K562 (cell line): ENCODE results near the gene PLXNA2. TPM values are rescaled to one million over a fixed set of nuclear protein-coding genes. Genes with fewer than 3 reads are reported as not detected.

Source experiments
- DPF2 ChIP-seq: fragments of 450-650 bp; IDR thresholded peaks from 2 replicates; pipeline ENCODE4 v1.6.1; 2016
- GABPA ChIP-seq: fragments of 200-800 bp; sonication (Bioruptor generic); conservative IDR thresholded peaks from 2 replicates; pipeline ENCODE4 v1.6.1; 2016; ENCODE audit warnings: low read depth, missing genetic modification characterization, missing compliant biosample characterization
- NR1H2 ChIP-seq: sonication (generic); formaldehyde crosslinking; IDR thresholded peaks from 2 replicates; pipeline ENCODE4 v1.4.0; 2020; ENCODE audit warnings: mild to moderate bottlenecking, missing genetic modification reagents
- NR2C2 ChIP-seq, 2 experiments: fragments of 200-800 bp in 1 of 2; sonication (Bioruptor generic) in 1 of 2; sonication (generic) in 1 of 2; formaldehyde crosslinking in 1 of 2; IDR thresholded peaks; 2 replicates each; pipeline versions ENCODE4 v1.6.1 to v1.8.0; 2016 to 2022; ENCODE audit warnings: mild to moderate bottlenecking in 1 of 2, missing compliant biosample characterization in 1 of 2, missing genetic modification characterization in 1 of 2, missing genetic modification reagents in 1 of 2
- PML ChIP-seq: IDR thresholded peaks from 2 replicates; pipeline ENCODE4 v1.6.1; 2012; ENCODE audit warnings: low read length, inconsistent platforms
- POU5F1 ChIP-seq: fragments of 150-350 bp; IDR thresholded peaks from 2 replicates; pipeline ENCODE4 v1.6.1; 2014; ENCODE audit warnings: borderline replicate concordance, low read length, low read depth, mild to moderate bottlenecking; ENCODE audit not compliant: partially characterized antibody
- SMAD2 ChIP-seq: fragments of 150-350 bp; IDR thresholded peaks from 2 replicates; pipeline ENCODE4 v1.6.1; 2014; ENCODE audit warnings: low read depth, mild to moderate bottlenecking, low read length
- XRCC4 ChIP-seq: IDR thresholded peaks from one replicate; pipeline ENCODE4 v1.6.1; 2011; ENCODE audit not compliant: insufficient read depth, insufficient read length; ENCODE audit errors: extremely low read depth
- ZNF134 ChIP-seq: fragments of 250-450 bp; sonication (Bioruptor Pico); conservative IDR thresholded peaks from 2 replicates; pipeline ENCODE4 v1.4.0; 2020
- ZNF239 ChIP-seq: fragments of 250-450 bp; sonication (Bioruptor Pico); IDR thresholded peaks from 2 replicates; pipeline ENCODE4 v1.4.0; 2020; ENCODE audit warnings: mild to moderate bottlenecking
- ZNF668 ChIP-seq: fragments of 250-450 bp; sonication (Bioruptor Pico); IDR thresholded peaks from 2 replicates; pipeline ENCODE4 v1.8.0; 2022; ENCODE audit warnings: mild to moderate bottlenecking, inconsistent platforms
- ZSCAN32 ChIP-seq: fragments of 450-650 bp; formaldehyde crosslinking; IDR thresholded peaks from 2 replicates; pipeline ENCODE4 v1.4.0; 2020; ENCODE audit warnings: mild to moderate bottlenecking, moderate library complexity
- polyA plus RNA-seq, 8 experiments: library from polyadenylated mRNA; depleted of rRNA in 4 of 8; stranded (reverse) in 5 of 8; unstranded in 3 of 8; fragments of >200 nt; fragmentation: Nextera tagmentation in 2 of 8; fragmentation: Illumina TruSeq in 1 of 8; extraction: Ambion mirVana in 2 of 8; extraction: Trizol in 1 of 8; gene quantifications; 2 replicates each; pipeline versions ENCODE4 v1.2.1 to v1.2.3, GENCODE V29; 2011 to 2014; ENCODE audit warnings: inconsistent platforms in 1 of 8, missing spikeins in 1 of 8
- total RNA-seq, 7 experiments: library from RNA; depleted of rRNA in 6 of 7; stranded (reverse); fragments of >200 nt in 6 of 7; fragmentation: Illumina TruSeq in 2 of 7; extraction: Trizol in 2 of 7; gene quantifications; 2 replicates each; pipeline versions ENCODE4 v1.2.1 to v1.2.3, GENCODE V29; 2011 to 2021; ENCODE audit warnings: low replicate concordance in 1 of 7
- TF ChIP-seq, protein P1 (sequence below): fragments of 450-650 bp; formaldehyde crosslinking; IDR thresholded peaks from 2 replicates; pipeline ENCODE4 v1.4.0; 2020; ENCODE audit warnings: mild to moderate bottlenecking, moderate library complexity
- TF ChIP-seq, protein P2 (sequence below): sonication (generic); formaldehyde crosslinking; IDR thresholded peaks from 2 replicates; pipeline ENCODE4 v1.4.0; 2020; ENCODE audit warnings: mild to moderate bottlenecking, missing genetic modification reagents
- TF ChIP-seq, protein P3 (sequence below): fragments of 200-800 bp; sonication (Bioruptor generic); IDR thresholded peaks from 2 replicates; pipeline ENCODE4 v1.6.1; 2016; ENCODE audit warnings: missing genetic modification characterization, missing compliant biosample characterization
- TF ChIP-seq, protein P4 (sequence below): sonication (generic); formaldehyde crosslinking; IDR thresholded peaks from 2 replicates; pipeline ENCODE4 v1.8.0; 2022; ENCODE audit warnings: missing genetic modification reagents, mild to moderate bottlenecking, borderline replicate concordance

Gene PLXNA2
- total and polyA plus RNA-seq, 9 of the 15 experiments (the other 6 are each of a cell fraction or from before 2014, with no cell fraction given), result 0.01 to 1.3 (median 0.32) TPM

DNA sequence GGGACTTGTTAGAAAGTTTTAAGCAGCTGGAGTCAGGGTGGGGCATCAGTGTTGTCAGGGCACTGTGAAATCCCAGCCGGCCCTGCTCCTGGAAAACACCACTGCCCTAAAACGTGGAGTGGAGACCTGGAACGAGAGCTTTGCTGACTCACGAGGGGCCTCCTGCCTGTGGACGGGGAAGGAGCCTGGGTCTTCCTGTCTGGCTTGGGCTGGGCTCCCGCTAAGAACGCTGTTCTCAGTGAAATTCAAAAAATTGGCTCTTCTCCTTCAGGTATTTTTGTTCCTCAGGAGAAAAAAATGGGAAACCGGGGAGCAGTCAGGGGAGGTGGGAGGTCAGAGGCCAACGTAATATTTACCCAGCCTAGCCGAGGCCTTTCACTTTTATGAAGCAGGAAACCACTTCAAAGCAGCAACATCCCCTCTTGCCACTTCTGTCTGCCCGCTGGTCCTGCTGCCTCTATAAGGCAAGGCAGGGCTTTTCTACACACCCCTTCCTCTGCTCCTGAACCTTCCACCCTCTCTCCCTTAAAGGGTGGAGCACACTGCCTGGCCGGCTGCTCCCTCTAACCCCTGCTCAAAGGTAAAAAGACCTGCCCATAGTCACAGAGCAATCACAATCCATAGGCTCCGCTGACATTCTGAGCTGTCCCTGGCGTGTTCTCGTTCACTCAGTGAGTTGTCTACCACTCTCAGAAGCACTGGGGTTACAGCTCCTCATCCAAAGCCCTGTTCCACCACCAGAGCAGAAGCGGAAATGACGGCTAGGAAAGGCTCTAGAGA is 8.0 kb downstream of the PLXNA2 start (continued):
- TF ChIP-seq, protein P1, sequence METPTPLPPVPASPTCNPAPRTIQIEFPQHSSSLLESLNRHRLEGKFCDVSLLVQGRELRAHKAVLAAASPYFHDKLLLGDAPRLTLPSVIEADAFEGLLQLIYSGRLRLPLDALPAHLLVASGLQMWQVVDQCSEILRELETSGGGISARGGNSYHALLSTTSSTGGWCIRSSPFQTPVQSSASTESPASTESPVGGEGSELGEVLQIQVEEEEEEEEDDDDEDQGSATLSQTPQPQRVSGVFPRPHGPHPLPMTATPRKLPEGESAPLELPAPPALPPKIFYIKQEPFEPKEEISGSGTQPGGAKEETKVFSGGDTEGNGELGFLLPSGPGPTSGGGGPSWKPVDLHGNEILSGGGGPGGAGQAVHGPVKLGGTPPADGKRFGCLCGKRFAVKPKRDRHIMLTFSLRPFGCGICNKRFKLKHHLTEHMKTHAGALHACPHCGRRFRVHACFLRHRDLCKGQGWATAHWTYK (CRISPR knock-in tag), result no peak
- TF ChIP-seq ZNF134 (CRISPR knock-in tag) (no peak; the same call in 1 of the 2 replicates), NR1H2 (CRISPR knock-in tag) (no peak), ZNF239 (CRISPR knock-in tag) (peak; percentile 21; the same call in 1 of the 2 replicates), PML (no peak), SMAD2 (no peak), XRCC4 (no peak), POU5F1 (no peak), DPF2 (no peak), ZNF668 (CRISPR knock-in tag) (no peak; the same call in 1 of the 2 replicates), ZSCAN32 (CRISPR knock-in tag) (no peak), GABPA (tag) (no peak), NR2C2 (CRISPR knock-in tag; IDR thresholded peaks at IDR 0.05) (no peak), NR2C2 (tag; IDR thresholded peaks at IDR 0.05) (peak; percentile 87)
- TF ChIP-seq, protein P2, sequence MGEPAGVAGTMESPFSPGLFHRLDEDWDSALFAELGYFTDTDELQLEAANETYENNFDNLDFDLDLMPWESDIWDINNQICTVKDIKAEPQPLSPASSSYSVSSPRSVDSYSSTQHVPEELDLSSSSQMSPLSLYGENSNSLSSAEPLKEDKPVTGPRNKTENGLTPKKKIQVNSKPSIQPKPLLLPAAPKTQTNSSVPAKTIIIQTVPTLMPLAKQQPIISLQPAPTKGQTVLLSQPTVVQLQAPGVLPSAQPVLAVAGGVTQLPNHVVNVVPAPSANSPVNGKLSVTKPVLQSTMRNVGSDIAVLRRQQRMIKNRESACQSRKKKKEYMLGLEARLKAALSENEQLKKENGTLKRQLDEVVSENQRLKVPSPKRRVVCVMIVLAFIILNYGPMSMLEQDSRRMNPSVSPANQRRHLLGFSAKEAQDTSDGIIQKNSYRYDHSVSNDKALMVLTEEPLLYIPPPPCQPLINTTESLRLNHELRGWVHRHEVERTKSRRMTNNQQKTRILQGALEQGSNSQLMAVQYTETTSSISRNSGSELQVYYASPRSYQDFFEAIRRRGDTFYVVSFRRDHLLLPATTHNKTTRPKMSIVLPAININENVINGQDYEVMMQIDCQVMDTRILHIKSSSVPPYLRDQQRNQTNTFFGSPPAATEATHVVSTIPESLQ (CRISPR knock-in tag), result no peak
- TF ChIP-seq, protein P3, sequence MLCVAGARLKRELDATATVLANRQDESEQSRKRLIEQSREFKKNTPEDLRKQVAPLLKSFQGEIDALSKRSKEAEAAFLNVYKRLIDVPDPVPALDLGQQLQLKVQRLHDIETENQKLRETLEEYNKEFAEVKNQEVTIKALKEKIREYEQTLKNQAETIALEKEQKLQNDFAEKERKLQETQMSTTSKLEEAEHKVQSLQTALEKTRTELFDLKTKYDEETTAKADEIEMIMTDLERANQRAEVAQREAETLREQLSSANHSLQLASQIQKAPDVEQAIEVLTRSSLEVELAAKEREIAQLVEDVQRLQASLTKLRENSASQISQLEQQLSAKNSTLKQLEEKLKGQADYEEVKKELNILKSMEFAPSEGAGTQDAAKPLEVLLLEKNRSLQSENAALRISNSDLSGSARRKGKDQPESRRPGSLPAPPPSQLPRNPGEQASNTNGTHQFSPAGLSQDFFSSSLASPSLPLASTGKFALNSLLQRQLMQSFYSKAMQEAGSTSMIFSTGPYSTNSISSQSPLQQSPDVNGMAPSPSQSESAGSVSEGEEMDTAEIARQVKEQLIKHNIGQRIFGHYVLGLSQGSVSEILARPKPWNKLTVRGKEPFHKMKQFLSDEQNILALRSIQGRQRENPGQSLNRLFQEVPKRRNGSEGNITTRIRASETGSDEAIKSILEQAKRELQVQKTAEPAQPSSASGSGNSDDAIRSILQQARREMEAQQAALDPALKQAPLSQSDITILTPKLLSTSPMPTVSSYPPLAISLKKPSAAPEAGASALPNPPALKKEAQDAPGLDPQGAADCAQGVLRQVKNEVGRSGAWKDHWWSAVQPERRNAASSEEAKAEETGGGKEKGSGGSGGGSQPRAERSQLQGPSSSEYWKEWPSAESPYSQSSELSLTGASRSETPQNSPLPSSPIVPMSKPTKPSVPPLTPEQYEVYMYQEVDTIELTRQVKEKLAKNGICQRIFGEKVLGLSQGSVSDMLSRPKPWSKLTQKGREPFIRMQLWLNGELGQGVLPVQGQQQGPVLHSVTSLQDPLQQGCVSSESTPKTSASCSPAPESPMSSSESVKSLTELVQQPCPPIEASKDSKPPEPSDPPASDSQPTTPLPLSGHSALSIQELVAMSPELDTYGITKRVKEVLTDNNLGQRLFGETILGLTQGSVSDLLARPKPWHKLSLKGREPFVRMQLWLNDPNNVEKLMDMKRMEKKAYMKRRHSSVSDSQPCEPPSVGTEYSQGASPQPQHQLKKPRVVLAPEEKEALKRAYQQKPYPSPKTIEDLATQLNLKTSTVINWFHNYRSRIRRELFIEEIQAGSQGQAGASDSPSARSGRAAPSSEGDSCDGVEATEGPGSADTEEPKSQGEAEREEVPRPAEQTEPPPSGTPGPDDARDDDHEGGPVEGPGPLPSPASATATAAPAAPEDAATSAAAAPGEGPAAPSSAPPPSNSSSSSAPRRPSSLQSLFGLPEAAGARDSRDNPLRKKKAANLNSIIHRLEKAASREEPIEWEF, result peak; percentile 80; the same call in 1 of the 2 replicates
- TF ChIP-seq, protein P4, sequence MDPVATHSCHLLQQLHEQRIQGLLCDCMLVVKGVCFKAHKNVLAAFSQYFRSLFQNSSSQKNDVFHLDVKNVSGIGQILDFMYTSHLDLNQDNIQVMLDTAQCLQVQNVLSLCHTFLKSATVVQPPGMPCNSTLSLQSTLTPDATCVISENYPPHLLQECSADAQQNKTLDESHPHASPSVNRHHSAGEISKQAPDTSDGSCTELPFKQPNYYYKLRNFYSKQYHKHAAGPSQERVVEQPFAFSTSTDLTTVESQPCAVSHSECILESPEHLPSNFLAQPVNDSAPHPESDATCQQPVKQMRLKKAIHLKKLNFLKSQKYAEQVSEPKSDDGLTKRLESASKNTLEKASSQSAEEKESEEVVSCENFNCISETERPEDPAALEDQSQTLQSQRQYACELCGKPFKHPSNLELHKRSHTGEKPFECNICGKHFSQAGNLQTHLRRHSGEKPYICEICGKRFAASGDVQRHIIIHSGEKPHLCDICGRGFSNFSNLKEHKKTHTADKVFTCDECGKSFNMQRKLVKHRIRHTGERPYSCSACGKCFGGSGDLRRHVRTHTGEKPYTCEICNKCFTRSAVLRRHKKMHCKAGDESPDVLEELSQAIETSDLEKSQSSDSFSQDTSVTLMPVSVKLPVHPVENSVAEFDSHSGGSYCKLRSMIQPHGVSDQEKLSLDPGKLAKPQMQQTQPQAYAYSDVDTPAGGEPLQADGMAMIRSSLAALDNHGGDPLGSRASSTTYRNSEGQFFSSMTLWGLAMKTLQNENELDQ (CRISPR knock-in tag), result no peak
